ENCODE measurements around the gene FHL3.

- TF ChIP-seq CTCF (IDR thresholded peaks at IDR 0.05) (no peak), POLR2AphosphoS5 (IDR thresholded peaks at IDR 0.05) (no peak)
Measured at GRCh38 chr1:38047603-38048141, 42.4 kb upstream of the FHL3 start.
